ENCODE data around the gene PPP3CA. TPM values are rescaled to one million over a fixed set of nuclear protein-coding genes. Genes with fewer than 3 reads are reported as not detected.
"Not testable (repeated sequence)": the region's sequence is repeated elsewhere in the genome, so short reads cannot be mapped to it uniquely, and the experiment has no call there.

PPP3CA gene
- polyA plus RNA-seq, 1 donor: 23.5 TPM

GRCh38 chr4:101128898-101129297, 218.4 kb downstream of the PPP3CA start:
- H3K27ac ChIP-seq (ENCODE audit: low read length); H3K4me3 ChIP-seq (ENCODE audit: low read length); H3K36me3 ChIP-seq (ENCODE audit: control insufficient read depth, insufficient read depth, low read length); H3K27me3 ChIP-seq (ENCODE audit: control insufficient read depth, insufficient read depth, low read length); H3K4me1 ChIP-seq (ENCODE audit: control insufficient read depth, insufficient read depth, low read length); DNase-seq; H3K9me3 ChIP-seq (ENCODE audit: control insufficient read depth, low read depth, low read length): not testable (repeated sequence)
- no CpG with 5 or more reads among the region's 1 CpG for WGBS (ENCODE audit: insufficient coverage, low lambda C conversion rate)

GRCh38 chr4:101128473-101128872, 218.9 kb downstream of the PPP3CA start:
- WGBS (ENCODE audit: insufficient coverage, low lambda C conversion rate): no CpG with 5 or more reads among the region's 10 CpGs
- Histone ChIP-seq H3K9me3 (ENCODE audit: control insufficient read depth, low read depth, low read length) (no peaks in the 10 kb centered on the region), H3K4me1 (ENCODE audit: control insufficient read depth, insufficient read depth, low read length) (no peaks in the 10 kb centered on the region), H3K4me3 (ENCODE audit: low read length) (no peak overlapping the region), H3K27ac (ENCODE audit: low read length) (no peak overlapping the region), H3K27me3 (ENCODE audit: control insufficient read depth, insufficient read depth, low read length) (no peaks in the 10 kb centered on the region), H3K36me3 (ENCODE audit: control insufficient read depth, insufficient read depth, low read length) (no peaks in the 10 kb centered on the region)
- DNase-seq: no peak

GRCh38 chr4:101127176-101127790, 220.0 kb downstream of the PPP3CA start:
- DNase-seq: no peak
- H3K9me3 ChIP-seq (ENCODE audit: control insufficient read depth, low read depth, low read length): no peaks in the 10 kb centered on the region
- no CpG with 5 or more reads among the region's 3 CpGs for WGBS (ENCODE audit: insufficient coverage, low lambda C conversion rate)
- H3K36me3 ChIP-seq (ENCODE audit: control insufficient read depth, insufficient read depth, low read length): no peaks in the 10 kb centered on the region
- no peaks in the 10 kb centered on the region for H3K27me3 ChIP-seq (ENCODE audit: control insufficient read depth, insufficient read depth, low read length)
- no peak overlapping the region for H3K27ac ChIP-seq (ENCODE audit: low read length)
- H3K4me1 ChIP-seq (ENCODE audit: control insufficient read depth, insufficient read depth, low read length): no peaks in the 10 kb centered on the region
- H3K4me3 ChIP-seq (ENCODE audit: low read length): no peak overlapping the region

- Histone ChIP-seq H3K4me3 (ENCODE audit: low read length) (no peak overlapping the region), H3K9me3 (ENCODE audit: control insufficient read depth, low read depth, low read length) (no peaks in the 10 kb centered on the region), H3K27me3 (ENCODE audit: control insufficient read depth, insufficient read depth, low read length) (no peaks in the 10 kb centered on the region), H3K36me3 (ENCODE audit: control insufficient read depth, insufficient read depth, low read length) (no peaks in the 10 kb centered on the region), H3K27ac (ENCODE audit: low read length) (no peak overlapping the region), H3K4me1 (ENCODE audit: control insufficient read depth, insufficient read depth, low read length) (no peaks in the 10 kb centered on the region)
- 63% methylated on average over 1 of the region's 1 CpG for WGBS (ENCODE audit: insufficient coverage, low lambda C conversion rate)
- DNase-seq: no peak
These were observed 221.3 kb downstream of the PPP3CA start for GRCh38 chr4:101126059-101126458.

- Histone ChIP-seq H3K36me3 (ENCODE audit: control insufficient read depth, insufficient read depth, low read length) (no peaks in the 10 kb centered on the region), H3K27me3 (ENCODE audit: control insufficient read depth, insufficient read depth, low read length) (no peaks in the 10 kb centered on the region), H3K9me3 (ENCODE audit: control insufficient read depth, low read depth, low read length) (no peaks in the 10 kb centered on the region), H3K4me3 (ENCODE audit: low read length) (no peak overlapping the region), H3K4me1 (ENCODE audit: control insufficient read depth, insufficient read depth, low read length) (no peaks in the 10 kb centered on the region), H3K27ac (ENCODE audit: low read length) (no peak overlapping the region)
- 89% methylated on average over 3 of the region's 5 CpGs for WGBS (ENCODE audit: insufficient coverage, low lambda C conversion rate)
- no peak for DNase-seq
These were observed 222.0 kb downstream of the PPP3CA start for GRCh38 chr4:101125045-101125942.

- no peaks in the 10 kb centered on the region for H3K4me1 ChIP-seq (ENCODE audit: control insufficient read depth, insufficient read depth, low read length)
- H3K4me3 ChIP-seq (ENCODE audit: low read length): no peak overlapping the region
- DNase-seq: no peak
- no peaks in the 10 kb centered on the region for H3K9me3 ChIP-seq (ENCODE audit: control insufficient read depth, low read depth, low read length)
- WGBS (ENCODE audit: insufficient coverage, low lambda C conversion rate): 100% methylated on average over 1 of the region's 5 CpGs
- no peak overlapping the region for H3K27ac ChIP-seq (ENCODE audit: low read length)
- no peaks in the 10 kb centered on the region for H3K36me3 ChIP-seq (ENCODE audit: control insufficient read depth, insufficient read depth, low read length)
- no peaks in the 10 kb centered on the region for H3K27me3 ChIP-seq (ENCODE audit: control insufficient read depth, insufficient read depth, low read length)
These were observed 224.1 kb downstream of the PPP3CA start for GRCh38 chr4:101123231-101123630.

- no peaks in the 10 kb centered on the region for H3K36me3 ChIP-seq (ENCODE audit: control insufficient read depth, insufficient read depth, low read length)
- no peak overlapping the region for H3K27ac ChIP-seq (ENCODE audit: low read length)
- H3K4me1 ChIP-seq (ENCODE audit: control insufficient read depth, insufficient read depth, low read length): no peaks in the 10 kb centered on the region
- DNase-seq: no peak
- no peaks in the 10 kb centered on the region for H3K9me3 ChIP-seq (ENCODE audit: control insufficient read depth, low read depth, low read length)
- H3K4me3 ChIP-seq (ENCODE audit: low read length): no peak overlapping the region
- no peaks in the 10 kb centered on the region for H3K27me3 ChIP-seq (ENCODE audit: control insufficient read depth, insufficient read depth, low read length)
These were observed 225.3 kb downstream of the PPP3CA start for GRCh38 chr4:101122019-101122418.

- no peaks in the 10 kb centered on the region for H3K36me3 ChIP-seq (ENCODE audit: control insufficient read depth, insufficient read depth, low read length)
- no peak overlapping the region for H3K27ac ChIP-seq (ENCODE audit: low read length)
- H3K27me3 ChIP-seq (ENCODE audit: control insufficient read depth, insufficient read depth, low read length): no peaks in the 10 kb centered on the region
- no peaks in the 10 kb centered on the region for H3K4me1 ChIP-seq (ENCODE audit: control insufficient read depth, insufficient read depth, low read length)
- DNase-seq: no peak
- 100% methylated on average over 1 of the region's 3 CpGs for WGBS (ENCODE audit: insufficient coverage, low lambda C conversion rate)
- no peak overlapping the region for H3K4me3 ChIP-seq (ENCODE audit: low read length)
- no peaks in the 10 kb centered on the region for H3K9me3 ChIP-seq (ENCODE audit: control insufficient read depth, low read depth, low read length)
These were observed 228.2 kb downstream of the PPP3CA start for GRCh38 chr4:101119141-101119540.

- Histone ChIP-seq H3K4me1 (ENCODE audit: control insufficient read depth, insufficient read depth, low read length) (no peaks in the 10 kb centered on the region), H3K27ac (ENCODE audit: low read length) (no peak overlapping the region), H3K27me3 (ENCODE audit: control insufficient read depth, insufficient read depth, low read length) (no peaks in the 10 kb centered on the region), H3K36me3 (ENCODE audit: control insufficient read depth, insufficient read depth, low read length) (no peaks in the 10 kb centered on the region), H3K4me3 (ENCODE audit: low read length) (no peak overlapping the region), H3K9me3 (ENCODE audit: control insufficient read depth, low read depth, low read length) (no peaks in the 10 kb centered on the region)
- no CpG with 5 or more reads among the region's 1 CpG for WGBS (ENCODE audit: insufficient coverage, low lambda C conversion rate)
- no peak for DNase-seq
These were observed 228.7 kb downstream of the PPP3CA start for GRCh38 chr4:101118617-101119016.

GRCh38 chr4:101115887-101116286, 231.4 kb downstream of the PPP3CA start:
- Histone ChIP-seq H3K4me1 (ENCODE audit: control insufficient read depth, insufficient read depth, low read length) (no peaks in the 10 kb centered on the region), H3K27me3 (ENCODE audit: control insufficient read depth, insufficient read depth, low read length) (no peaks in the 10 kb centered on the region), H3K4me3 (ENCODE audit: low read length) (no peak overlapping the region), H3K27ac (ENCODE audit: low read length) (no peak overlapping the region), H3K9me3 (ENCODE audit: control insufficient read depth, low read depth, low read length) (no peaks in the 10 kb centered on the region), H3K36me3 (ENCODE audit: control insufficient read depth, insufficient read depth, low read length) (no peaks in the 10 kb centered on the region)
- DNase-seq: no peak
- WGBS (ENCODE audit: insufficient coverage, low lambda C conversion rate): 100% methylated on average over 3 of the region's 4 CpGs
